Panc1 (cell line): ENCODE data around the gene CSF1R. TPM values are rescaled to one million over a fixed set of nuclear protein-coding genes. Genes with fewer than 3 reads are reported as not detected.

Experiments
- ATAC-seq: fragments of 200-7000 bp; cut with Tn5 transposase; 2 replicates; pipeline ENCODE4 v1.9.1; 2020; ENCODE audit warnings: mild to moderate bottlenecking, moderate library complexity
- BruUV-seq: library from RNA; stranded (reverse); fragments of 400-500 nt; replicated peaks from 2 replicates; lab custom pipeline; 2021; lab: Mats Ljungman, UMichigan
- CTCF ChIA-PET: fragments of 300-600 bp; sonication (Branson Sonifier 250); formaldehyde crosslinking; loops from one replicate; lab custom pipeline; 2022; ENCODE audit warnings: antibody characterized with exemption; lab: Charles Lee
- POLR2A ChIA-PET: fragments of 300-600 bp; sonication (Branson Sonifier 250); formaldehyde crosslinking; loops from one replicate; lab custom pipeline; 2022; ENCODE audit warnings: antibody characterized with exemption; lab: Charles Lee
- DNase-seq: peaks from one replicate; pipeline ENCODE4 v3.0.0-alpha.2; 2010; ENCODE audit warnings: low read depth, low spot score
- H3K27ac ChIP-seq: 2 replicates; pipeline ENCODE4 v1.5.1; 2011; ENCODE audit warnings: mild to moderate bottlenecking, low read length, inconsistent platforms
- H3K27me3 ChIP-seq: fragments of 200-500 bp; sonication (Bioruptor generic); 2 replicates; pipeline ENCODE4 v1.6.0; 2014; ENCODE audit warnings: low read length, inconsistent platforms; ENCODE audit not compliant: control insufficient read depth, insufficient read depth
- H3K36me3 ChIP-seq: fragments of 200-500 bp; sonication (Bioruptor generic); 2 replicates; pipeline ENCODE4 v1.5.1; 2014; ENCODE audit warnings: inconsistent platforms, mild to moderate bottlenecking, low read length, moderate library complexity; ENCODE audit not compliant: control insufficient read depth, insufficient read depth
- H3K4me1 ChIP-seq: 2 replicates; pipeline ENCODE4 v1.5.1; 2011; ENCODE audit warnings: inconsistent platforms, mild to moderate bottlenecking, low read length, moderate library complexity; ENCODE audit not compliant: control insufficient read depth, insufficient read depth
- H3K4me3 ChIP-seq, 2 experiments: 2 replicates each; pipeline ENCODE4 v1.5.1; 2011 to 2012; ENCODE audit warnings: low read depth in 2 of 2, low read length in 2 of 2, mild to moderate bottlenecking in 2 of 2, inconsistent platforms in 1 of 2, moderate library complexity in 1 of 2
- H3K9me3 ChIP-seq: fragments of 200-500 bp; sonication (Bioruptor generic); 2 replicates; pipeline ENCODE4 v1.5.1; 2014; ENCODE audit warnings: low read depth, mild to moderate bottlenecking, inconsistent platforms, low read length, moderate library complexity; ENCODE audit not compliant: control insufficient read depth, insufficient read depth
- POLR2AphosphoS5 ChIP-seq: IDR thresholded peaks from 2 replicates; pipeline ENCODE4 v1.6.1; 2012; ENCODE audit warnings: mild to moderate bottlenecking, low read depth, low read length, moderate library complexity
- SIN3A ChIP-seq: IDR thresholded peaks from 2 replicates; pipeline ENCODE4 v1.6.1; 2012; ENCODE audit warnings: low read depth, mild to moderate bottlenecking, low read length, moderate library complexity, borderline replicate concordance; ENCODE audit not compliant: insufficient read depth
- TCF7L2 ChIP-seq: IDR thresholded peaks from 2 replicates; pipeline ENCODE4 v1.6.1; 2011; ENCODE audit warnings: mild to moderate bottlenecking, low read depth, low read length, inconsistent platforms
- in situ Hi-C: cut with HindIII; loops from 2 replicates; pipeline ENCODE4 v1.10.0; 2016; ENCODE audit warnings: low sequenced_read_pairs, low pct_unique_long_range_greater_than_20kb
- intact Hi-C: fragments of 100-400 bp; cut with micrococcal nuclease; formaldehyde crosslinking; loops from one replicate; pipeline ENCODE4 v1.10.0; 2022; ENCODE audit not compliant: unreplicated experiment
- total RNA-seq: library from RNA; stranded (reverse); gene quantifications from one replicate; pipeline ENCODE4 v1.2.1, GENCODE V29; 2021; ENCODE audit not compliant: unreplicated experiment
- TF ChIP-seq, protein P1 (sequence below), 2 experiments: IDR thresholded peaks; 2 replicates each; pipeline ENCODE4 v1.6.1; 2011 to 2012; ENCODE audit warnings: low read depth in 2 of 2, control low read depth in 1 of 2, low read length in 1 of 2, mild to moderate bottlenecking in 1 of 2, moderate library complexity in 1 of 2; ENCODE audit not compliant: insufficient read depth in 1 of 2
- TF ChIP-seq, protein P2 (sequence below): fragments of 450-650 bp; IDR thresholded peaks from 2 replicates; pipeline ENCODE4 v1.5.1; 2017; ENCODE audit warnings: mild to moderate bottlenecking

Gene CSF1R
- total RNA-seq, 1 experiment from 2014 or later, result 0.05 TPM

DNA sequence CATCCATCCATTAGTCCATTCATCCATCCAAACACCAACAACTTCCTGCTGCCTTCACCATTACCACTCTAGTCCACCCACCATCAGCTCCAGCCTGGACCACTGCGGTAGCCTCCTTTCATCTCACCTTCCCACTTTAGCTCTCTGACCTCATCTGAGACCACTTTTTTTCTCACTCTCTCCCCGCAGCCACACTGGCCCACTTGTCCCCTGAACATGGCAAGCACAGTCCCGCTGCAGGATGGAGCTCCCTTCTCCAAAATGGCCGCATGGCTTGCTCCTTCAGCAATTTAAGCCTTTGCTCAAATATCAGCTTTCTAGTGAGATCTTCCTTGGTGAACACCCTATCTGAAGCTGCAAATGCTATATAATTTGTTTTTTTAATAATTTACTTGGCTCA lies 11.1 kb downstream of the CSF1R start:
- CTCF ChIA-PET, result interaction anchor here (0.6 kb wide), 1 partner anchor 144 kb away, joined by 5 read pairs; no protein-coding TSS in a partner anchor
- H3K27ac ChIP-seq, result no peak overlapping the region

DNA sequence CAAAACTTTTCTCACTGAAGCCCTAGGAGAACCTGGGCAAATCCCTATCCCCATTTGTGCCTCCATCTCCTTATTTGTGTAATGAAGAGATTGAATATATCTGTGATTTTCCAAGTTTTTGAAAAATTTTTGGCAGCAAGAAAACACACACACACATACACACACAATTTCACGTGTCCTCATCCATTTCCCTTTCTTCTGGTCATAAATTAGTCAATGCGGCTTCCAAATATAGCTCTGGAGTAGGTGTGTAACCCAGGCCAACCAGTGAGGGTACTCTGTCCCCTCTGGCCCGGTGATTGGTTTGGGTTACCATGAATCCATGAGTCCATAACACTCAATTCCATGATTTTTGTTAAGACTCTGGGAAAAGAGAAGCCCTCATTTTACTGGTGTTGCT lies 12.7 kb downstream of the CSF1R start:
- BruUV-seq, result no TSS peak
- ATAC-seq, result no peak

More for the DNA sequence above, 11.1 kb downstream of the CSF1R start:
- no peak overlapping the region for H3K4me3 ChIP-seq
- H3K27me3 ChIP-seq, result no peaks in the 10 kb centered on the region
- in situ Hi-C loops (no loop called here), intact Hi-C loops (no loop called here)
- ATAC-seq (no peak), DNase-seq (no peak)
- no TSS peak for BruUV-seq
- H3K9me3 ChIP-seq, result no peaks in the 10 kb centered on the region
- no peaks in the 10 kb centered on the region for H3K4me1 ChIP-seq
- no peak for TF ChIP-seq TCF7L2
- POLR2A ChIA-PET, result no interaction called here
- H3K36me3 ChIP-seq, result no peaks in the 10 kb centered on the region

DNA sequence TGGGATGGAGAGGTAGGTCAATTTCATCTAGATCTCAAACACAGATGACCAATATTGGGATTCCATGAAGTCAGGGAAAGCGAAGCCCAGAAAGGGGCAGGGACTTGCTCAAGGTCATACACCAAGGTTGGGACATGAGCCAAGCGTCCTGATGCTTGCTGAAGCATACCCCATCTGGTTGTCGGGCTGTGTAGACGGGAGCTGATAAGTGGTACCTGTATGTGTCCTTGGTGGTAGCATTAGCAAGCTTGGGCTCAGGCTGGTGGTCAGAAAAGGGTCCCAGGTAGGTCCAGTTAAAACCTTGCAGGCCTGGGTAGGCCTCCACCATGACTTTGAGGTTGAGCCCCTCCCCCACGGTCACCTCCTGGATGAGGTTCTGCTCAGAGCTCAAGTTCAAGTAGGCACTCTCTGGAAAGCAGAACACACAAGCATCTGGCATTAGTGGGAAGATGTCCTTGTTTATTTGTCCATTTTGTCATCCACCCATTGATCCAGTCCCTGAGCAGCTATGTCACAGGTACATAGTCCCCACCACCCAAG lies 13.2 kb downstream of the CSF1R start:
- in situ Hi-C loops (no loop called here), intact Hi-C loops (no loop called here)
- ChIA-PET CTCF (no interaction called here), POLR2A (no interaction called here)
- Histone ChIP-seq H3K4me1 (no peaks in the 10 kb centered on the region), H3K4me3 (no peak overlapping the region), H3K27me3 (no peaks in the 10 kb centered on the region), H3K36me3 (no peaks in the 10 kb centered on the region), H3K27ac (no peak overlapping the region), H3K9me3 (no peaks in the 10 kb centered on the region)
- no peak for ATAC-seq
- DNase-seq, result no peak
- TF ChIP-seq SIN3A (no peak), POLR2AphosphoS5 (no peak), TCF7L2 (no peak)
- TF ChIP-seq, protein P1, sequence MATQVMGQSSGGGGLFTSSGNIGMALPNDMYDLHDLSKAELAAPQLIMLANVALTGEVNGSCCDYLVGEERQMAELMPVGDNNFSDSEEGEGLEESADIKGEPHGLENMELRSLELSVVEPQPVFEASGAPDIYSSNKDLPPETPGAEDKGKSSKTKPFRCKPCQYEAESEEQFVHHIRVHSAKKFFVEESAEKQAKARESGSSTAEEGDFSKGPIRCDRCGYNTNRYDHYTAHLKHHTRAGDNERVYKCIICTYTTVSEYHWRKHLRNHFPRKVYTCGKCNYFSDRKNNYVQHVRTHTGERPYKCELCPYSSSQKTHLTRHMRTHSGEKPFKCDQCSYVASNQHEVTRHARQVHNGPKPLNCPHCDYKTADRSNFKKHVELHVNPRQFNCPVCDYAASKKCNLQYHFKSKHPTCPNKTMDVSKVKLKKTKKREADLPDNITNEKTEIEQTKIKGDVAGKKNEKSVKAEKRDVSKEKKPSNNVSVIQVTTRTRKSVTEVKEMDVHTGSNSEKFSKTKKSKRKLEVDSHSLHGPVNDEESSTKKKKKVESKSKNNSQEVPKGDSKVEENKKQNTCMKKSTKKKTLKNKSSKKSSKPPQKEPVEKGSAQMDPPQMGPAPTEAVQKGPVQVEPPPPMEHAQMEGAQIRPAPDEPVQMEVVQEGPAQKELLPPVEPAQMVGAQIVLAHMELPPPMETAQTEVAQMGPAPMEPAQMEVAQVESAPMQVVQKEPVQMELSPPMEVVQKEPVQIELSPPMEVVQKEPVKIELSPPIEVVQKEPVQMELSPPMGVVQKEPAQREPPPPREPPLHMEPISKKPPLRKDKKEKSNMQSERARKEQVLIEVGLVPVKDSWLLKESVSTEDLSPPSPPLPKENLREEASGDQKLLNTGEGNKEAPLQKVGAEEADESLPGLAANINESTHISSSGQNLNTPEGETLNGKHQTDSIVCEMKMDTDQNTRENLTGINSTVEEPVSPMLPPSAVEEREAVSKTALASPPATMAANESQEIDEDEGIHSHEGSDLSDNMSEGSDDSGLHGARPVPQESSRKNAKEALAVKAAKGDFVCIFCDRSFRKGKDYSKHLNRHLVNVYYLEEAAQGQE (IDR thresholded peaks at IDR 0.05; ENCODE audit: insufficient read depth in 1 of 2, low read depth in 2 of 2, low read length in 1 of 2), result no peak
- TF ChIP-seq, protein P2, sequence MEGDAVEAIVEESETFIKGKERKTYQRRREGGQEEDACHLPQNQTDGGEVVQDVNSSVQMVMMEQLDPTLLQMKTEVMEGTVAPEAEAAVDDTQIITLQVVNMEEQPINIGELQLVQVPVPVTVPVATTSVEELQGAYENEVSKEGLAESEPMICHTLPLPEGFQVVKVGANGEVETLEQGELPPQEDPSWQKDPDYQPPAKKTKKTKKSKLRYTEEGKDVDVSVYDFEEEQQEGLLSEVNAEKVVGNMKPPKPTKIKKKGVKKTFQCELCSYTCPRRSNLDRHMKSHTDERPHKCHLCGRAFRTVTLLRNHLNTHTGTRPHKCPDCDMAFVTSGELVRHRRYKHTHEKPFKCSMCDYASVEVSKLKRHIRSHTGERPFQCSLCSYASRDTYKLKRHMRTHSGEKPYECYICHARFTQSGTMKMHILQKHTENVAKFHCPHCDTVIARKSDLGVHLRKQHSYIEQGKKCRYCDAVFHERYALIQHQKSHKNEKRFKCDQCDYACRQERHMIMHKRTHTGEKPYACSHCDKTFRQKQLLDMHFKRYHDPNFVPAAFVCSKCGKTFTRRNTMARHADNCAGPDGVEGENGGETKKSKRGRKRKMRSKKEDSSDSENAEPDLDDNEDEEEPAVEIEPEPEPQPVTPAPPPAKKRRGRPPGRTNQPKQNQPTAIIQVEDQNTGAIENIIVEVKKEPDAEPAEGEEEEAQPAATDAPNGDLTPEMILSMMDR, result no peak
- no TSS peak for BruUV-seq

More for the DNA sequence above, 12.7 kb downstream of the CSF1R start:
- Histone ChIP-seq H3K27ac (no peak overlapping the region), H3K9me3 (no peaks in the 10 kb centered on the region), H3K36me3 (no peaks in the 10 kb centered on the region), H3K4me1 (no peaks in the 10 kb centered on the region), H3K27me3 (no peaks in the 10 kb centered on the region), H3K4me3 (no peak overlapping the region)
- no peak for DNase-seq
- intact Hi-C loops, result no loop called here
- CTCF ChIA-PET, result no interaction called here
- no peak for TF ChIP-seq TCF7L2
- TF ChIP-seq, protein P2, result no peak
- TF ChIP-seq SIN3A, result no peak
- TF ChIP-seq, protein P1 (IDR thresholded peaks at IDR 0.05; ENCODE audit: insufficient read depth in 1 of 2, low read depth in 2 of 2, low read length in 1 of 2), result no peak
- no peak for TF ChIP-seq POLR2AphosphoS5
- POLR2A ChIA-PET, result no interaction called here
- in situ Hi-C loops, result no loop called here
